Keratinocyte (primary cell): ENCODE measurements around the gene FNDC3A.

ENCODE experiments used
- CTCF ChIP-seq, 3 experiments: IDR thresholded peaks in 1 of 3; conservative IDR thresholded peaks in 1 of 3; optimal IDR thresholded peaks in 1 of 3; 2 replicates in 2 of 3; 3 replicates in 1 of 3; pipeline versions ENCODE3 to v1.5.1; 2011; ENCODE audit warnings: low read length in 3 of 3, mild to moderate bottlenecking in 3 of 3, moderate library complexity in 2 of 3, control low read depth in 1 of 3, inconsistent platforms in 1 of 3; ENCODE audit not compliant: insufficient read depth in 2 of 3; ENCODE audit errors: extremely low read depth in 1 of 3
- EZH2 ChIP-seq: IDR thresholded peaks from one replicate; pipeline ENCODE4 v1.6.1; 2012; ENCODE audit warnings: inconsistent platforms, mild to moderate bottlenecking, low read length, moderate library complexity

- TF ChIP-seq CTCF (optimal IDR thresholded peaks at IDR 0.05 in 1 of 3, IDR thresholded peaks at IDR 0.05 in 1 of 3, conservative IDR thresholded peaks at IDR 0.05 in 1 of 3; ENCODE audit: extremely low read depth in 1 of 3, insufficient read depth in 2 of 3, low read length in 3 of 3) (no peak), EZH2 (no peak)
Measured at GRCh38 chr13:48938308-48938943, 37.3 kb upstream of the FNDC3A start.
